ENCODE data around the gene CDH15. TPM values are rescaled to one million over a fixed set of nuclear protein-coding genes. Genes with fewer than 3 reads are reported as not detected.
"Not testable (repeated sequence)": the region's sequence is repeated elsewhere in the genome, so short reads cannot be mapped to it uniquely, and the experiment has no call there.

CDH15 gene
- total and polyA plus RNA-seq, 2 donors (not counting 1 experiment from before 2014, with no cell fraction given): not detected

GRCh38 chr16:89188471-89189357, 17.2 kb downstream of the CDH15 start:
- H3K27ac ChIP-seq (ENCODE audit: low read length in 2 of 2); H3K4me1 Mint-ChIP-seq; H3K36me3 ChIP-seq (replicated peaks in 1 of 2; ENCODE audit: control extremely low read depth in 1 of 2, control insufficient read depth in 1 of 2, extremely low read depth in 1 of 2, insufficient read depth in 2 of 2, low read length in 1 of 2); POLR2A ChIA-PET; H2AFZ ChIP-seq (ENCODE audit: insufficient read depth, low read depth, low read length, poor library complexity, severe bottlenecking); H3K4me1 ChIP-seq (ENCODE audit: control insufficient read depth in 2 of 2, insufficient read depth in 2 of 2, low read length in 2 of 2); H3K79me2 ChIP-seq (ENCODE audit: control insufficient read depth, insufficient read depth, low read length); DNase-seq; H3K4me3 Mint-ChIP-seq; intact Hi-C loops (cut with micrococcal nuclease); CTCF ChIA-PET; H4K20me1 ChIP-seq (ENCODE audit: control insufficient read depth, insufficient read depth, low read length, poor library complexity, severe bottlenecking); H3K4me2 ChIP-seq (replicated peaks; ENCODE audit: low read depth, low read length, poor library complexity, severe bottlenecking); H3K27ac Mint-ChIP-seq; ATAC-seq (ENCODE audit: low read depth); H3K27me3 Mint-ChIP-seq; H3K27me3 ChIP-seq (replicated peaks in 1 of 4; ENCODE audit: control extremely low read depth in 1 of 4, control insufficient read depth in 3 of 4, insufficient read depth in 4 of 4, low read length in 3 of 4); H3K4me3 ChIP-seq (ENCODE audit: control extremely low read depth in 1 of 5, extremely low read depth in 1 of 5, insufficient read depth in 1 of 5, low read depth in 2 of 5, low read length in 4 of 5); H3K9me3 Mint-ChIP-seq (ENCODE audit: insufficient read depth); H3K9ac ChIP-seq (ENCODE audit: low read length): not testable (repeated sequence)
- H3K9me3 ChIP-seq (ENCODE audit: control extremely low read depth in 1 of 3, control insufficient read depth in 2 of 3, insufficient read depth in 1 of 3, low read length in 2 of 3): peaks cover 0 to 22% (median 0%) of the 10 kb centered on the region in 3 donors
- 92% methylated on average over 23 of the region's 25 CpGs for WGBS (ENCODE audit: insufficient coverage)

- Mint-ChIP-seq H3K27ac (no peak overlapping the region), H3K4me3 (no peak overlapping the region), H3K4me1 (peaks cover 3% of the 10 kb centered on the region), H3K27me3 (no peaks in the 10 kb centered on the region), H3K9me3 (ENCODE audit: insufficient read depth) (no peaks in the 10 kb centered on the region)
- no peaks in the 10 kb centered on the region for H4K20me1 ChIP-seq (ENCODE audit: control insufficient read depth, insufficient read depth, low read length, poor library complexity, severe bottlenecking)
- ATAC-seq (ENCODE audit: low read depth) (no peak), DNase-seq (no peak)
- H2AFZ ChIP-seq (ENCODE audit: insufficient read depth, low read depth, low read length, poor library complexity, severe bottlenecking): no peak overlapping the region
- H3K27me3 ChIP-seq (replicated peaks in 1 of 4; ENCODE audit: control extremely low read depth in 1 of 4, control insufficient read depth in 3 of 4, insufficient read depth in 4 of 4, low read length in 3 of 4): peaks cover 0 to 3% (median 0%) of the 10 kb centered on the region in 4 experiments
- no peak overlapping the region for H3K27ac ChIP-seq (ENCODE audit: low read length in 2 of 2)
- WGBS (ENCODE audit: insufficient coverage): 59% methylated on average over 9 of the region's 14 CpGs
- H3K9ac ChIP-seq (ENCODE audit: low read length): no peak overlapping the region
- no peak overlapping the region for H3K4me2 ChIP-seq (replicated peaks; ENCODE audit: low read depth, low read length, poor library complexity, severe bottlenecking)
- no peaks in the 10 kb centered on the region for H3K4me1 ChIP-seq (ENCODE audit: control insufficient read depth in 2 of 2, insufficient read depth in 2 of 2, low read length in 2 of 2)
- TF ChIP-seq EZH2 (IDR thresholded peaks at IDR 0.05; ENCODE audit: borderline replicate concordance, insufficient read depth, low read depth, low read length, poor library complexity, severe bottlenecking): no peak
- TF ChIP-seq CTCF (IDR thresholded peaks at IDR 0.05): no peak
- intact Hi-C loops (cut with micrococcal nuclease): no loop called here
- POLR2A ChIA-PET: no interaction called here
- no peaks in the 10 kb centered on the region for H3K36me3 ChIP-seq (replicated peaks in 1 of 2; ENCODE audit: control extremely low read depth in 1 of 2, control insufficient read depth in 1 of 2, extremely low read depth in 1 of 2, insufficient read depth in 2 of 2, low read length in 1 of 2)
- CTCF ChIA-PET: no interaction called here
- no peaks in the 10 kb centered on the region for H3K79me2 ChIP-seq (ENCODE audit: control insufficient read depth, insufficient read depth, low read length)
- H3K4me3 ChIP-seq (ENCODE audit: control extremely low read depth in 1 of 5, extremely low read depth in 1 of 5, insufficient read depth in 1 of 5, low read depth in 2 of 5, low read length in 4 of 5): no peak overlapping the region
- H3K9me3 ChIP-seq (ENCODE audit: control extremely low read depth in 1 of 3, control insufficient read depth in 2 of 3, insufficient read depth in 1 of 3, low read length in 2 of 3): peaks cover 0 to 22% (median 0%) of the 10 kb centered on the region in 3 donors
Measured at GRCh38 chr16:89189358-89190025, 17.9 kb downstream of the CDH15 start.
